NCI-H1048 (cell line): ENCODE results near the gene OR2H1.
"Not testable (repeated sequence)": the region's sequence is repeated elsewhere in the genome, so short reads cannot be mapped to it uniquely, and the experiment has no call there.

ENCODE experiments used
- DNase-seq: peaks from one replicate; lab custom pipeline; 2025; lab: John Stamatoyannopoulos, UW

The OR2H1 gene

GRCh38 chr6:29456971-29457370 is at the start of gene OR2H1, which contains the start of gene OR11A1:
OR2H1 (plus strand) TSS chr6:29457155; CDS start chr6:29461770, 4,615 bp downstream.
OR11A1 (minus strand) TSS chr6:29457071; CDS start chr6:29427641, 29,430 bp downstream.
- DNase-seq: no peak

GRCh38 chr6:29414588-29414987 is 42.4 kb upstream of the OR2H1 start, which contains the start of gene OR12D1:
OR12D1 (plus strand) TSS chr6:29414928.
- DNase-seq: no peak

- no peak for DNase-seq
Measured at GRCh38 chr6:29419516-29419915, 37.4 kb upstream of the OR2H1 start.

- no peak for DNase-seq
Measured at GRCh38 chr6:29424168-29424567, 32.8 kb upstream of the OR2H1 start.

GRCh38 chr6:29424575-29424974 is 32.4 kb upstream of the OR2H1 start:
- DNase-seq: no peak

- no peak for DNase-seq
Measured at GRCh38 chr6:29425075-29425474, 31.9 kb upstream of the OR2H1 start.

GRCh38 chr6:29426654-29427053 is 30.3 kb upstream of the OR2H1 start:
- DNase-seq: no peak

- not testable (repeated sequence) for DNase-seq
Measured at GRCh38 chr6:29436730-29437129, 20.2 kb upstream of the OR2H1 start.

- no peak for DNase-seq
Measured at GRCh38 chr6:29439006-29439405, 17.9 kb upstream of the OR2H1 start, which contains the start of gene OR10C1. OR10C1 (plus strand) TSS chr6:29439306; CDS start chr6:29440016, 710 bp downstream.

- no peak for DNase-seq
Measured at GRCh38 chr6:29442719-29443118, 14.2 kb upstream of the OR2H1 start.

GRCh38 chr6:29444031-29444430 is 12.9 kb upstream of the OR2H1 start:
- DNase-seq: not testable (repeated sequence)

GRCh38 chr6:29447670-29448069 is 9.3 kb upstream of the OR2H1 start:
- DNase-seq: no peak

GRCh38 chr6:29451471-29452193 is 5.3 kb upstream of the OR2H1 start:
- no peak for DNase-seq

GRCh38 chr6:29461021-29461814 is 4.3 kb downstream of the OR2H1 start:
- DNase-seq: no peak

- no peak for DNase-seq
Measured at GRCh38 chr6:29462022-29462421, 5.1 kb downstream of the OR2H1 start.

GRCh38 chr6:29465279-29465678 is 8.3 kb downstream of the OR2H1 start:
- DNase-seq: no peak

- DNase-seq: no peak
Measured at GRCh38 chr6:29465801-29466200, 8.8 kb downstream of the OR2H1 start.

GRCh38 chr6:29466241-29466640 is 9.3 kb downstream of the OR2H1 start:
- DNase-seq: no peak

GRCh38 chr6:29474996-29475395 is 18.0 kb downstream of the OR2H1 start:
- no peak for DNase-seq

- no peak for DNase-seq
Measured at GRCh38 chr6:29477923-29478450, 21.0 kb downstream of the OR2H1 start.

GRCh38 chr6:29478740-29479139 is 21.8 kb downstream of the OR2H1 start:
- no peak for DNase-seq

- no peak for DNase-seq
Measured at GRCh38 chr6:29479560-29479959, 22.6 kb downstream of the OR2H1 start.

GRCh38 chr6:29483186-29483585 is 26.2 kb downstream of the OR2H1 start:
- no peak for DNase-seq
